ENCODE measurements around the gene TAF1B.

DNA sequence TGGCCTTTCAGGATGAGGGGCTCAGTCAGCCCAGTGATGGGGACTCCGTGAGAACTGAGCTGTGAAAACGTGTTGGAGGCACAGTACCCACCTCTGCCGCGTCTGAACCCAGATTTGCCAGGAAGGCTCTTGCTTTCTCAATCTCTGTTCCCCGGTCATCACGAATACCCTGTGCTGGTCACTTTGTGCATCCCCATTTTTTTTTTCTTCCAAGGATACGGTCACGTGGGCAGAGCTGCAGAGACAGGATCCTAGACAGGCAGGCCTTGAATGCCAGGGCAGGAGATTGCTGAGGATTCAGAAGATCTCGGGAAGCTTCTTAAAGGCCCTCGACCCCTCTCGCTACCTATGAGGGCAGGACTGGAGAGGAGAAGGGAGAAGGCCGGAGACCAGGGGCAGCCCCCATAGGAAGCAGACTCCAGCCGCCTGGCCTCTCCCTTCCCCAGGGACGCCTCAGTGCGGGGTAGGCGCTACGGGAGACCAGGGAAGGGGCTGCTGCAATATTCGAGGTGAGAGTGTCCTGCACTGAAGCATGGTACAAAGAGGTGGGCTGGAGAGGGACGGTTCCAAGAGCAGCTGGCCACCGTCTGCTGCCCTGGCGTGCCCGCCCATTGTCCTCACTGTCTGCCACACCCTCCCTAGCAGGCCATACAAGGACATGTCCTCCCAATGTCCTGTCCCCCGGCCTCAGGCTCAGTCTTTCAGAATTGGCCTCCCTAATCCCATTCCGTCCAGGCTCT lies 29.0 kb upstream of the TAF1B start:
- TF ChIP-seq POLR2A (IDR thresholded peaks at IDR 0.05; ENCODE audit: low read depth, low read length): no peak
- no peak for TF ChIP-seq EZH2 (IDR thresholded peaks at IDR 0.05; ENCODE audit: borderline replicate concordance, low read depth, low read length, severe bottlenecking)
- TF ChIP-seq, protein P1, sequence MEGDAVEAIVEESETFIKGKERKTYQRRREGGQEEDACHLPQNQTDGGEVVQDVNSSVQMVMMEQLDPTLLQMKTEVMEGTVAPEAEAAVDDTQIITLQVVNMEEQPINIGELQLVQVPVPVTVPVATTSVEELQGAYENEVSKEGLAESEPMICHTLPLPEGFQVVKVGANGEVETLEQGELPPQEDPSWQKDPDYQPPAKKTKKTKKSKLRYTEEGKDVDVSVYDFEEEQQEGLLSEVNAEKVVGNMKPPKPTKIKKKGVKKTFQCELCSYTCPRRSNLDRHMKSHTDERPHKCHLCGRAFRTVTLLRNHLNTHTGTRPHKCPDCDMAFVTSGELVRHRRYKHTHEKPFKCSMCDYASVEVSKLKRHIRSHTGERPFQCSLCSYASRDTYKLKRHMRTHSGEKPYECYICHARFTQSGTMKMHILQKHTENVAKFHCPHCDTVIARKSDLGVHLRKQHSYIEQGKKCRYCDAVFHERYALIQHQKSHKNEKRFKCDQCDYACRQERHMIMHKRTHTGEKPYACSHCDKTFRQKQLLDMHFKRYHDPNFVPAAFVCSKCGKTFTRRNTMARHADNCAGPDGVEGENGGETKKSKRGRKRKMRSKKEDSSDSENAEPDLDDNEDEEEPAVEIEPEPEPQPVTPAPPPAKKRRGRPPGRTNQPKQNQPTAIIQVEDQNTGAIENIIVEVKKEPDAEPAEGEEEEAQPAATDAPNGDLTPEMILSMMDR (IDR thresholded peaks at IDR 0.05; ENCODE audit: extremely low read depth in 1 of 2, insufficient read depth in 1 of 2, low read depth in 1 of 2, low read length in 2 of 2): no peak
- no peak for TF ChIP-seq FOS (IDR thresholded peaks at IDR 0.05; ENCODE audit: borderline replicate concordance, insufficient read depth, low read length)
- no peak for TF ChIP-seq JUN (IDR thresholded peaks at IDR 0.05; ENCODE audit: borderline replicate concordance, insufficient read depth, insufficient read length, low read depth)

Data from endothelial cell of umbilical vein (primary cell).